H1 (cell line): Measurements from ENCODE around the gene TYW1B. TPM values are rescaled to one million over a fixed set of nuclear protein-coding genes. Genes with fewer than 3 reads are reported as not detected.

ENCODE experiments used
- CBX5 ChIP-seq: fragments of 300-800, 300-1000 bp; sonication (generic); IDR thresholded peaks from 2 replicates; pipeline ENCODE4 v1.7.1; 2016; ENCODE audit warnings: antibody characterized with exemption, low read length, low read depth
- EP300 ChIP-seq, 2 experiments: IDR thresholded peaks; 1 replicate in 1 of 2; 2 replicates in 1 of 2; pipeline ENCODE4 v1.6.1; 2011 to 2012; ENCODE audit warnings: low read depth in 2 of 2, low read length in 2 of 2, mild to moderate bottlenecking in 2 of 2, borderline replicate concordance in 1 of 2, inconsistent platforms in 1 of 2, moderate library complexity in 1 of 2
- MAFK ChIP-seq: IDR thresholded peaks from 2 replicates; pipeline ENCODE4 v1.6.1; 2012; ENCODE audit warnings: low read depth, mild to moderate bottlenecking, improper control_type of control experiment, low read length
- POLR2A ChIP-seq, 2 experiments: IDR thresholded peaks; 1 replicate in 1 of 2; 2 replicates in 1 of 2; pipeline ENCODE4 v1.6.1; 2011; ENCODE audit warnings: low read depth in 2 of 2, low read length in 2 of 2, mild to moderate bottlenecking in 2 of 2; ENCODE audit errors: control extremely low read depth in 1 of 2
- SUZ12 ChIP-seq: fragments of 200-600 bp; sonication (generic); IDR thresholded peaks from 2 replicates; pipeline ENCODE4 v1.6.1; 2012; ENCODE audit warnings: mild to moderate bottlenecking, inconsistent platforms, low read length, moderate library complexity, mixed read lengths
- TCF12 ChIP-seq: IDR thresholded peaks from 2 replicates; pipeline ENCODE4 v1.6.1; 2011; ENCODE audit warnings: low read depth, mild to moderate bottlenecking, low read length
- TEAD4 ChIP-seq: IDR thresholded peaks from 2 replicates; pipeline ENCODE4 v1.6.1; 2012; ENCODE audit warnings: low read depth, low read length, inconsistent platforms, mixed read lengths
- YY1 ChIP-seq: IDR thresholded peaks from 2 replicates; pipeline ENCODE4 v1.6.1; 2011; ENCODE audit warnings: low read depth, mild to moderate bottlenecking, low read length
- polyA plus RNA-seq, 7 experiments: library from polyadenylated mRNA; depleted of rRNA in 3 of 7; stranded (reverse) in 5 of 7; unstranded in 2 of 7; fragments of >200 nt in 5 of 7; fragments of 200-250 nt in 2 of 7; gene quantifications; 1 replicate in 5 of 7; 2 replicates in 1 of 7; 4 replicates in 1 of 7; pipeline versions ENCODE4 v1.2.1 to v1.2.3, GENCODE V29; 2011 to 2013; ENCODE audit warnings: missing spikeins in 2 of 7, mixed read lengths in 2 of 7
- total RNA-seq: library from RNA; stranded (reverse); fragmentation: NEBNext Ultra II Directional; extraction: Animal tissue kit (Norgen Biotek cat#: 25700); gene quantifications from 2 replicates; pipeline ENCODE4 v1.2.1, GENCODE V29; 2021
- TF ChIP-seq, protein P1 (sequence below): fragments of 300-600 bp; sonication (generic); IDR thresholded peaks from 2 replicates; pipeline ENCODE4 v1.7.1; 2012; ENCODE audit warnings: low read length, moderate library complexity, mild to moderate bottlenecking, inconsistent platforms; ENCODE audit not compliant: insufficient replicate concordance
- TF ChIP-seq, protein P2 (sequence below): IDR thresholded peaks from 2 replicates; pipeline ENCODE4 v1.6.1; 2011; ENCODE audit warnings: low read length, improper control_type of control experiment

TYW1B gene
- total and polyA plus RNA-seq, 2 of the 8 experiments (the other 6 are each of a cell fraction or from before 2014, with no cell fraction given), result 6.8 to 12.6 TPM

DNA sequence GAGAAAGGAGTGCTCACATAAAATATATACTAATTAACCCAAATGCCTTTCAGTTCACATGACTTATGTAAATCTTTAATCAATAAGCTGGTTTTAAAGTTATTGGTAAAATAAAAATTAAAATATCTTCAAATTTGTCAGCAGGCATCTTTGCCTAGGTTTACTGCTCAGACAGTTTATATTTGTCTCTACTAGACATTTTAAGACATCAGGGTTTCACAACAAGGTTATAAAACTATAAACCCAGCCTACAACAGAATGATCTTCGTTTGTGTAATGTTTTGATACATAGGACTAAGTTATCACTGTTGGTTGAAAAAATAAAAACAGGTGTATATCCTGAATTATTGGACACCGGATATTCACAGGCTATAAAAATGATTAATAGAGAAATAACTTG, 67.4 kb downstream of the TYW1B start (continued):
- TF ChIP-seq, protein P1, sequence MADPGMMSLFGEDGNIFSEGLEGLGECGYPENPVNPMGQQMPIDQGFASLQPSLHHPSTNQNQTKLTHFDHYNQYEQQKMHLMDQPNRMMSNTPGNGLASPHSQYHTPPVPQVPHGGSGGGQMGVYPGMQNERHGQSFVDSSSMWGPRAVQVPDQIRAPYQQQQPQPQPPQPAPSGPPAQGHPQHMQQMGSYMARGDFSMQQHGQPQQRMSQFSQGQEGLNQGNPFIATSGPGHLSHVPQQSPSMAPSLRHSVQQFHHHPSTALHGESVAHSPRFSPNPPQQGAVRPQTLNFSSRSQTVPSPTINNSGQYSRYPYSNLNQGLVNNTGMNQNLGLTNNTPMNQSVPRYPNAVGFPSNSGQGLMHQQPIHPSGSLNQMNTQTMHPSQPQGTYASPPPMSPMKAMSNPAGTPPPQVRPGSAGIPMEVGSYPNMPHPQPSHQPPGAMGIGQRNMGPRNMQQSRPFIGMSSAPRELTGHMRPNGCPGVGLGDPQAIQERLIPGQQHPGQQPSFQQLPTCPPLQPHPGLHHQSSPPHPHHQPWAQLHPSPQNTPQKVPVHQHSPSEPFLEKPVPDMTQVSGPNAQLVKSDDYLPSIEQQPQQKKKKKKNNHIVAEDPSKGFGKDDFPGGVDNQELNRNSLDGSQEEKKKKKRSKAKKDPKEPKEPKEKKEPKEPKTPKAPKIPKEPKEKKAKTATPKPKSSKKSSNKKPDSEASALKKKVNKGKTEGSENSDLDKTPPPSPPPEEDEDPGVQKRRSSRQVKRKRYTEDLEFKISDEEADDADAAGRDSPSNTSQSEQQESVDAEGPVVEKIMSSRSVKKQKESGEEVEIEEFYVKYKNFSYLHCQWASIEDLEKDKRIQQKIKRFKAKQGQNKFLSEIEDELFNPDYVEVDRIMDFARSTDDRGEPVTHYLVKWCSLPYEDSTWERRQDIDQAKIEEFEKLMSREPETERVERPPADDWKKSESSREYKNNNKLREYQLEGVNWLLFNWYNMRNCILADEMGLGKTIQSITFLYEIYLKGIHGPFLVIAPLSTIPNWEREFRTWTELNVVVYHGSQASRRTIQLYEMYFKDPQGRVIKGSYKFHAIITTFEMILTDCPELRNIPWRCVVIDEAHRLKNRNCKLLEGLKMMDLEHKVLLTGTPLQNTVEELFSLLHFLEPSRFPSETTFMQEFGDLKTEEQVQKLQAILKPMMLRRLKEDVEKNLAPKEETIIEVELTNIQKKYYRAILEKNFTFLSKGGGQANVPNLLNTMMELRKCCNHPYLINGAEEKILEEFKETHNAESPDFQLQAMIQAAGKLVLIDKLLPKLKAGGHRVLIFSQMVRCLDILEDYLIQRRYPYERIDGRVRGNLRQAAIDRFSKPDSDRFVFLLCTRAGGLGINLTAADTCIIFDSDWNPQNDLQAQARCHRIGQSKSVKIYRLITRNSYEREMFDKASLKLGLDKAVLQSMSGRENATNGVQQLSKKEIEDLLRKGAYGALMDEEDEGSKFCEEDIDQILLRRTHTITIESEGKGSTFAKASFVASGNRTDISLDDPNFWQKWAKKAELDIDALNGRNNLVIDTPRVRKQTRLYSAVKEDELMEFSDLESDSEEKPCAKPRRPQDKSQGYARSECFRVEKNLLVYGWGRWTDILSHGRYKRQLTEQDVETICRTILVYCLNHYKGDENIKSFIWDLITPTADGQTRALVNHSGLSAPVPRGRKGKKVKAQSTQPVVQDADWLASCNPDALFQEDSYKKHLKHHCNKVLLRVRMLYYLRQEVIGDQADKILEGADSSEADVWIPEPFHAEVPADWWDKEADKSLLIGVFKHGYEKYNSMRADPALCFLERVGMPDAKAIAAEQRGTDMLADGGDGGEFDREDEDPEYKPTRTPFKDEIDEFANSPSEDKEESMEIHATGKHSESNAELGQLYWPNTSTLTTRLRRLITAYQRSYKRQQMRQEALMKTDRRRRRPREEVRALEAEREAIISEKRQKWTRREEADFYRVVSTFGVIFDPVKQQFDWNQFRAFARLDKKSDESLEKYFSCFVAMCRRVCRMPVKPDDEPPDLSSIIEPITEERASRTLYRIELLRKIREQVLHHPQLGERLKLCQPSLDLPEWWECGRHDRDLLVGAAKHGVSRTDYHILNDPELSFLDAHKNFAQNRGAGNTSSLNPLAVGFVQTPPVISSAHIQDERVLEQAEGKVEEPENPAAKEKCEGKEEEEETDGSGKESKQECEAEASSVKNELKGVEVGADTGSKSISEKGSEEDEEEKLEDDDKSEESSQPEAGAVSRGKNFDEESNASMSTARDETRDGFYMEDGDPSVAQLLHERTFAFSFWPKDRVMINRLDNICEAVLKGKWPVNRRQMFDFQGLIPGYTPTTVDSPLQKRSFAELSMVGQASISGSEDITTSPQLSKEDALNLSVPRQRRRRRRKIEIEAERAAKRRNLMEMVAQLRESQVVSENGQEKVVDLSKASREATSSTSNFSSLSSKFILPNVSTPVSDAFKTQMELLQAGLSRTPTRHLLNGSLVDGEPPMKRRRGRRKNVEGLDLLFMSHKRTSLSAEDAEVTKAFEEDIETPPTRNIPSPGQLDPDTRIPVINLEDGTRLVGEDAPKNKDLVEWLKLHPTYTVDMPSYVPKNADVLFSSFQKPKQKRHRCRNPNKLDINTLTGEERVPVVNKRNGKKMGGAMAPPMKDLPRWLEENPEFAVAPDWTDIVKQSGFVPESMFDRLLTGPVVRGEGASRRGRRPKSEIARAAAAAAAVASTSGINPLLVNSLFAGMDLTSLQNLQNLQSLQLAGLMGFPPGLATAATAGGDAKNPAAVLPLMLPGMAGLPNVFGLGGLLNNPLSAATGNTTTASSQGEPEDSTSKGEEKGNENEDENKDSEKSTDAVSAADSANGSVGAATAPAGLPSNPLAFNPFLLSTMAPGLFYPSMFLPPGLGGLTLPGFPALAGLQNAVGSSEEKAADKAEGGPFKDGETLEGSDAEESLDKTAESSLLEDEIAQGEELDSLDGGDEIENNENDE, result no peak
- TF ChIP-seq, protein P2, sequence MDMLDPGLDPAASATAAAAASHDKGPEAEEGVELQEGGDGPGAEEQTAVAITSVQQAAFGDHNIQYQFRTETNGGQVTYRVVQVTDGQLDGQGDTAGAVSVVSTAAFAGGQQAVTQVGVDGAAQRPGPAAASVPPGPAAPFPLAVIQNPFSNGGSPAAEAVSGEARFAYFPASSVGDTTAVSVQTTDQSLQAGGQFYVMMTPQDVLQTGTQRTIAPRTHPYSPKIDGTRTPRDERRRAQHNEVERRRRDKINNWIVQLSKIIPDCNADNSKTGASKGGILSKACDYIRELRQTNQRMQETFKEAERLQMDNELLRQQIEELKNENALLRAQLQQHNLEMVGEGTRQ, result no peak
- no peak for TF ChIP-seq CBX5
- TF ChIP-seq YY1, result no peak
- TF ChIP-seq MAFK, result no peak
- no peak for TF ChIP-seq POLR2A (IDR thresholded peaks at IDR 0.05; ENCODE audit: control extremely low read depth in 1 of 2, low read depth in 2 of 2, low read length in 2 of 2)
- no peak for TF ChIP-seq SUZ12
- no peak for TF ChIP-seq TEAD4
- no peak for TF ChIP-seq EP300 (IDR thresholded peaks at IDR 0.05; ENCODE audit: borderline replicate concordance in 1 of 2, low read depth in 2 of 2, low read length in 2 of 2)
- no peak for TF ChIP-seq TCF12
